GM19467 (cell line): ENCODE results near the gene CD86.
A peak's percentile ranks its signal among the peaks of the same experiment; 100 is the strongest.

Source experiments
- ATAC-seq: cut with Tn5 transposase; IDR thresholded peaks from one replicate; pipeline ENCODE4 v1.9.1; 2021; ENCODE audit warnings: mild to moderate bottlenecking, moderate library complexity; ENCODE audit not compliant: unreplicated experiment

CD86 gene

DNA sequence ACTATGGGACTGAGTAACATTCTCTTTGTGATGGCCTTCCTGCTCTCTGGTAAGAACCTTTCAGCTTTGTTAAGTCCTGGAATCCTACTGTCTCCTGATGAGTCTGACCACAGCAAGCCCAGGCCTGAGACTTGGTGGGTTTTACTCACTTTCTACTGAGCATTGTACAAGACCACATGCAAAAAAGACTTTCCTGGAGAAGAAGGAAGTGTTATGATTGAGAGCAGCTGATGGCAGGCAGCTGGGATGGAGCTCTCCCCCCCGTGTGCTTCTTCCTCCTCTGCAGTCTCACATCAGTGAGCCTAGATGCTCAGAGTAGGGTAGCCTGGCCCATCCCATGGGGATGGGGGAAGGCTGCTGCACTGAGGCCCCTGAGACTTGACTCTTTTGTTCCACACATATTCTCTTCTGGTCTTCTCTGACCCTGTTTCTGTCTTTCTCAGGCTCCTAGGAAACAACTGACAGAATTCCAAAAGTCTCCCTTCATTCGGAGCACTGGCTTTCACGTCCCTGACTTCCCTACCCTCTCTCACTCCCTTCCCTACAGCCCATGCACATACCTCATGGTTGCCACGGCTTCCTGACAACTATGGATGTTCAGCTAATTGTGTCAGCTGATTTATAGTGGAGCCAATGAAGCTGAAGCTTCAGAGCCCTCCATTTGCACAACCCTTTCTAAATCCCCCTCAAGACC lies 36.6 kb downstream of the CD86 start:
- ATAC-seq = peak; percentile 40

DNA sequence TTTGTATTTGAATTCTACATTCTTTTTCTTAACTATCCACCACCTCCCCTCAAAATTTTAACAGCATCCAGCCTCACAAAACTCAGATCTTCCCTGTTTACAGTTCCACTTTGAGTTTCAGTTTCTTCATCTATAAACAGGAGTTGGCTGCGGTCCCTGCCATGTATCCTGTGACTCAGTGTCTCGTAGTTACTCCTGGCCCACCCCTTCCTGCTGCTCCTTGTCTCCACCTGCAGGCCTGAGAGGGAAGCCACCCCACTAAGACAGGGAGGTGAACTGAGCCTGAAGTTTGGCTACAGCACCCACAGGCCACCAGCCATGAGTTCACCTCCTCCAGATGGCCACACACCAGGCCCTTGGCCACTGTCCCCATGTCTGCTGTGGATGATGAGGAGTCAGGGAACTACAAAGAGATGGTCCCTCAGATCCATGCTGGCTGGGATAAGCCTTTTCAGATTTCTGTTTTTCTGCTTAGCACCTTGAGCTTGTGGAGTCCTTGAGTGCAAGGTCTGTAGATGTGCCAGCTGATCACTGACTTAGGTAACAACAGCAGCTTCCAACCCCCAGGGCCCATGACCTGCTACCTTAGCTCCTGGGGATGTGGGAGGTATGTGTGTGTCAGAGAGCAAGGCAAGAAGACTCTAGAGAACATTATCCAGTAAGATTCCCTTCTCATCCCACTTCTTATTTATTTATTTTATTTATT lies 37.5 kb downstream of the CD86 start:
- ATAC-seq = peak; percentile 35

GRCh38 chr3:122094125-122094524 lies 39.0 kb downstream of the CD86 start:
- ATAC-seq = no peak

- ATAC-seq = no peak
Measured at GRCh38 chr3:122094693-122095092, 39.5 kb downstream of the CD86 start.

DNA sequence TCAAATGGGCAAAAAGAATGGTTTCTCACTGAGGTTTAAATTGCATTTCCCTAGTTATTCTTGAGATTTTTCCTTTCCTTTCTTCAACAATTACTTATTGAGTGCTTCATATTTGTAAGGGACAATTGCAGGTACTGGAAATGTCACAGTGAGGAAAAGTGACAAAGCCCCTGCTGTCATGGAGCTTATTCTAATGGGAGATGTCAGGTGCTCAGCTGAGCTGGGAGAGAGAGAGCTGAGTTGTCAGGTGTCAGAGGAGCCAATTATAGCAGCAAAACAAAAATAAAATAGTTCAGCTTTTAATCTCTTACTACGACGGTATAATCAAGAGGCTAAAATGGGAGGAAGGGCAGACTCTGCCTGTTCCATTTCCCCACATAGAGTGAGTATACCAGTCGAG lies 42.0 kb downstream of the CD86 start:
- no peak for ATAC-seq

- ATAC-seq = no peak
Measured at GRCh38 chr3:122098611-122099010, 43.4 kb downstream of the CD86 start.

GRCh38 chr3:122099255-122099654 lies 44.1 kb downstream of the CD86 start:
- no peak for ATAC-seq

DNA sequence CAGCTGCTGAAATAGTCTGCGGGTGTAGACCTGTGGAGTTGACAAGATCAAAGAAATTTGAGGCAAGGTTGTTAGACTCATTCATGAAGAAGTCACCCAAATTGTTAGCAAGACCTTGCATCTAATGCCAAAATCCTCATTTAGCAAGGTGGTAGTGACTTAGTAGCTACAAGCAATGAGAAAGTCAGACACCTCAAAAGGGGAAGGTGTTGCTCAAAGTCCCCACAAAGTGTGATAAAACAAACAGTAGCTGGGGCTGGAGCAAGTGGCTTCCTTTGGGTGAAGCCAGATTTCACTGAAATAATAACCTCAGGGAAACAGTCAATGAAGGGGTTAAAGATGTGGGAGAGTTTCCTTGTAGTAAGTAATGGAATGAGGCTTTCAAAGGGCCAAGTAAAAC lies 44.9 kb downstream of the CD86 start:
- no peak for ATAC-seq

DNA sequence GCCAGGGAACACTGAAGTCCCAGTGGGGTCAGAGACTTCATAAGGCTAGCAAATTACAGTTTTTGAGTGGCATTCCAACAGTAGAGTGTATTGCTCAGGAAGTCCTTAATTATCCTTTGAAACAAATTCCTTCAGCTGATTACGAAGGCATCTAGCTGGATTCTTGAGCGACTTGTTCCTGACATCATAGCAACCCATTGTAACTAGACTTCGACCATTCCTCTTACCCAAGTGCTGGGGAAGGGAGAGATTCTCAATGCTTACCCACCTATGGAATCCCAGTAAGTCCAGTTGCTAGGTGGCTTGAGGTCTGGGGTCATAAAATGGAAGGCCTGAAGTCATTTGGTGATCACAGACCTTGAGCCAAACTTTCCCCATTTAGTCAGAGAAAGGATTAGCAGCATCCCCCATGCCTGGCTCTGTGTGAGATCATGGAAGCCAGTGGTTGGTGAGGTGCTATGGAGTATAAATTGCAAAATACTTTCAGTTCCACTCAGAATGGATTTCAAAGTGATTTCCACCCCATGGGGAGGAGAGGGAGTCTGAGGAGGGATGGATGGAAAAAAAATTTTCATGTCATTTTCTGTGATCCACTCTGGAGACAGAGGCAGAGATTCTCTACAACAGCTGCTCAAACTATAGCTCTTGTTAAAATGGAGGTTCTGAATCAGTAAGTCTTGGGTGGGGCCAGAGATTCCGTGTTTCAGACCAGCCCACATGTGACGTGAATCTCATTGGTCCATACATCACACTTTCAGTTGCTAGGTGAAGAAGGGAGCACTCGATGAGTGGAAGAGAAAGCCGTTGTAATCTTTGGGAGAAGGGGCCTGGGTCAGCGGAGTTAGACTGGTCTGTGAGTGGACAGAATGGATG lies 45.7 kb downstream of the CD86 start:
- ATAC-seq = peak; percentile 24

- ATAC-seq = peak; percentile 35
Measured at GRCh38 chr3:122101646-122102045, 46.5 kb downstream of the CD86 start.

- peak; percentile 38 for ATAC-seq
Measured at GRCh38 chr3:122102191-122102935, 47.2 kb downstream of the CD86 start.

- ATAC-seq = no peak
Measured at GRCh38 chr3:122103821-122104514, 48.8 kb downstream of the CD86 start.

DNA sequence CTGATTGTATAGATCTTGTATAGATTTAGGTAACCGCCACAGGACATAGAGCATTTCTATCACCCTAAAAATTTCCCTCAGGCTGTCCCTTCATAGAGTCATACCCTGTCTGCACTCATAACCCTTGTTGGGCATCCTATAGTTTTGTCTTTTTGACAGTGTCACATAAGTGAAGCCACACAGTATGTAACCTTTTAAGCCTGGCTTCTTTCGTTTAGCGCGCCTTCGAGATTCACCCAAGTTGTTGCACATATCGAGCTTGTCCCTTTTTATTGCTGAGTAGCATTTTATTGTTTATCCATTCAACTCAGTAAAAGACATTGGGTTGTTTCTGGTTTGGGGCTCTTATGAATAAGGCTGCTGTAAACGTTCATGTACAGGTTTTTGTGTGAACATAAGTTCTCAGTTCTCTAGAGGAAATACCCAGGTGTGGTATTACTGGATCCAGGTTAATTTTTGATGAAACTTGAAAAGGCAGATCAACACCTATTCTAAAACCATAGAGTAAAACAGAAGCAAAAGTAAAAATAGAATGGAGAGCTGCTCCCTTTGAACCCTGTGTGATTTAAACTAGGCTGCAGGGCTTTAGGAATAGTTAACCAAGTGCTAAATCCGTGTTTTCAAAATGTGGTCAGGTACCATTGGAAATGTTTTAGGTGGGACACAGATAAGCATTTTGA lies 49.5 kb downstream of the CD86 start:
- peak; percentile 29 for ATAC-seq

- no peak for ATAC-seq
Measured at GRCh38 chr3:122105626-122106025, 50.5 kb downstream of the CD86 start.

GRCh38 chr3:122107171-122107570 lies 52.0 kb downstream of the CD86 start:
- no peak for ATAC-seq

- no peak for ATAC-seq
Measured at GRCh38 chr3:122111974-122112373, 56.8 kb downstream of the CD86 start.

GRCh38 chr3:122112754-122113153 lies 57.6 kb downstream of the CD86 start:
- no peak for ATAC-seq

DNA sequence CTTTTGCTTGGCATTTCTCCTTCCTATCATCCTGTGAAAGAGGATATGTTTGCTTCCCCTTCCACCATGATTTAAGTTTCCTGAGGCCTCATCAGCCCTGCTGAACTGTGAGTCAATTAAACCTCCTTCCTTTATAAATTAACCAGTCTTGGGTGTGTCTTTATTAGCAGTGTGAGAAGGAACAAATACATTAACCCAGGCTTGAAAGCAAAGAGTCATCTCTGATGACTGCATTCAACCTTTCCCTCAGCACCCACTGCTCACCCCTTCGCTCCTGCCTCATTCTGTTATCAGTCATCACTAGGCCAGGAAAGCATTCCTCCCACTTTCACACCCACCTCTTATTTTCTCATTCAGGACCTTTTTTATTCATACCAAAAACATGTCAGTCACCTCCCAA lies 68.7 kb downstream of the CD86 start:
- no peak for ATAC-seq

- ATAC-seq = no peak
Measured at GRCh38 chr3:122132949-122133540, 77.9 kb downstream of the CD86 start.
